Measurements from ENCODE around the gene PLPPR1.
A peak's percentile ranks its signal among the peaks of the same experiment; 100 is the strongest.
"Not testable (repeated sequence)": the region's sequence is repeated elsewhere in the genome, so short reads cannot be mapped to it uniquely, and the experiment has no call there.

PLPPR1 gene

GRCh38 chr9:101307524-101308213 is 279.1 kb downstream of the PLPPR1 start:
- no peak for DNase-seq

GRCh38 chr9:101309139-101309538 is 280.6 kb downstream of the PLPPR1 start:
- no peak for DNase-seq

GRCh38 chr9:101311191-101311590 is 282.7 kb downstream of the PLPPR1 start:
- DNase-seq: no peak

GRCh38 chr9:101311758-101312420 is 283.4 kb downstream of the PLPPR1 start:
- peak; percentile 90 for DNase-seq

GRCh38 chr9:101312661-101313060 is 284.1 kb downstream of the PLPPR1 start:
- no peak for DNase-seq

GRCh38 chr9:101315112-101315450 is 286.6 kb downstream of the PLPPR1 start:
- DNase-seq: no peak

GRCh38 chr9:101317735-101318134 is 289.2 kb downstream of the PLPPR1 start:
- DNase-seq: no peak

- no peak for DNase-seq
Observed at GRCh38 chr9:101323129-101323528, 294.6 kb downstream of the PLPPR1 start.

- DNase-seq: no peak
Observed at GRCh38 chr9:101324245-101324804, 295.8 kb downstream of the PLPPR1 start.

GRCh38 chr9:101325053-101325452 is 296.5 kb downstream of the PLPPR1 start:
- DNase-seq: no peak

GRCh38 chr9:101326035-101326434 is 297.5 kb downstream of the PLPPR1 start:
- no peak for DNase-seq

GRCh38 chr9:101326501-101326900 is 298.0 kb downstream of the PLPPR1 start:
- peak; percentile 19 for DNase-seq

- not testable (repeated sequence) for DNase-seq
Observed at GRCh38 chr9:101327422-101327909, 298.9 kb downstream of the PLPPR1 start.

- DNase-seq: no peak
Observed at GRCh38 chr9:101332362-101332761, 303.8 kb downstream of the PLPPR1 start.

- DNase-seq: no peak
Observed at GRCh38 chr9:101333490-101333889, 305.0 kb downstream of the PLPPR1 start.

GRCh38 chr9:101333926-101334702 is 305.6 kb downstream of the PLPPR1 start:
- no peak for DNase-seq

GRCh38 chr9:101336091-101336490 is 307.6 kb downstream of the PLPPR1 start:
- DNase-seq: no peak

- DNase-seq: no peak
Observed at GRCh38 chr9:101337237-101337636, 308.7 kb downstream of the PLPPR1 start.

- no peak for DNase-seq
Observed at GRCh38 chr9:101341958-101342357, 313.4 kb downstream of the PLPPR1 start.

- DNase-seq: no peak
Observed at GRCh38 chr9:101342595-101342994, 314.1 kb downstream of the PLPPR1 start.

GRCh38 chr9:101350285-101350684 is 321.8 kb downstream of the PLPPR1 start:
- no peak for DNase-seq

GRCh38 chr9:101352892-101353463 is 324.5 kb downstream of the PLPPR1 start:
- DNase-seq: no peak

GRCh38 chr9:101353683-101354082 is 325.2 kb downstream of the PLPPR1 start:
- no peak for DNase-seq
